ENCODE results near the gene TRIM45.

The TRIM45 gene

GRCh38 chr1:117113199-117113598 is 8.3 kb downstream of the TRIM45 start:
- Histone ChIP-seq H3K4me2 (no peak overlapping the region), H3K36me3 (ENCODE audit: insufficient read depth) (no peaks in the 10 kb centered on the region), H2AFZ (ENCODE audit: low read depth) (no peak overlapping the region), H3K9ac (no peak overlapping the region), H4K20me1 (ENCODE audit: insufficient read depth) (no peaks in the 10 kb centered on the region), H3K27me3 (ENCODE audit: insufficient read depth, low read depth) (no peaks in the 10 kb centered on the region), H3K4me1 (ENCODE audit: low read depth, poor library complexity, severe bottlenecking) (no peaks in the 10 kb centered on the region), H3K27ac (no peak overlapping the region), H3K4me3 (IDR thresholded peaks at IDR 0.05; ENCODE audit: insufficient read depth, low read depth, low read length) (no peak overlapping the region), H3K79me2 (ENCODE audit: insufficient read depth, low read depth) (no peaks in the 10 kb centered on the region)
- TF ChIP-seq CTCF (conservative IDR thresholded peaks at IDR 0.05; ENCODE audit: low read depth, low read length): no peak

- Histone ChIP-seq H4K20me1 (ENCODE audit: insufficient read depth) (no peaks in the 10 kb centered on the region), H3K4me1 (ENCODE audit: low read depth, poor library complexity, severe bottlenecking) (no peaks in the 10 kb centered on the region), H2AFZ (ENCODE audit: low read depth) (no peak overlapping the region), H3K27ac (no peak overlapping the region), H3K4me2 (no peak overlapping the region), H3K79me2 (ENCODE audit: insufficient read depth, low read depth) (no peaks in the 10 kb centered on the region), H3K9ac (no peak overlapping the region), H3K36me3 (ENCODE audit: insufficient read depth) (no peaks in the 10 kb centered on the region), H3K27me3 (ENCODE audit: insufficient read depth, low read depth) (no peaks in the 10 kb centered on the region), H3K4me3 (IDR thresholded peaks at IDR 0.05; ENCODE audit: insufficient read depth, low read depth, low read length) (no peak overlapping the region)
- TF ChIP-seq CTCF (conservative IDR thresholded peaks at IDR 0.05; ENCODE audit: low read depth, low read length): no peak
Measured at GRCh38 chr1:117112047-117112717, 9.4 kb downstream of the TRIM45 start.

GRCh38 chr1:117110774-117111173 is 10.8 kb downstream of the TRIM45 start:
- Histone ChIP-seq H3K4me2 (no peak overlapping the region), H2AFZ (ENCODE audit: low read depth) (no peak overlapping the region), H3K79me2 (ENCODE audit: insufficient read depth, low read depth) (no peaks in the 10 kb centered on the region), H3K36me3 (ENCODE audit: insufficient read depth) (no peaks in the 10 kb centered on the region), H3K27me3 (ENCODE audit: insufficient read depth, low read depth) (no peaks in the 10 kb centered on the region), H3K9ac (no peak overlapping the region), H4K20me1 (ENCODE audit: insufficient read depth) (no peaks in the 10 kb centered on the region), H3K27ac (no peak overlapping the region), H3K4me3 (IDR thresholded peaks at IDR 0.05; ENCODE audit: insufficient read depth, low read depth, low read length) (no peak overlapping the region), H3K4me1 (ENCODE audit: low read depth, poor library complexity, severe bottlenecking) (no peaks in the 10 kb centered on the region)
- no peak for TF ChIP-seq CTCF (conservative IDR thresholded peaks at IDR 0.05; ENCODE audit: low read depth, low read length)

DNA sequence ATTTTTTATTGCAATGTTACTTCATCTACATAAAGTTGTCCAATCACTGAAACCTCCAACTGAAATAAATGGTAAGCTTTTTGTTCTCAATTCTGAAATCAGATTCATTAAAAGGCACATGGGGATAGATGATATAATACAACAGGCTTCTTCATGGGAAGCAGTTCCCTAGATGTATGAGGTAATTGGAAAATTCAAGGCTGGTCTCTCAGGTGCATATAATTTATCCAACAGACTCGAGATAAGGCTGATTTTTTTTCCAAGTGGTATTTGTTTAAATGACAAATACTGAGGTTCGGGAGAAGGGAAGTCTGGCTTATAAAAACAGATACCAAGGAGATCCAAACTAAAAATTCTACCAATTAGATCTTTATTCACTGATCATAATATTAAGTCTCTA is 14.2 kb downstream of the TRIM45 start:
- H3K9ac ChIP-seq: no peak overlapping the region
- H3K4me3 ChIP-seq (IDR thresholded peaks at IDR 0.05; ENCODE audit: insufficient read depth, low read depth, low read length): no peak overlapping the region
- H3K27me3 ChIP-seq (ENCODE audit: insufficient read depth, low read depth): no peaks in the 10 kb centered on the region
- H3K4me2 ChIP-seq: no peak overlapping the region
- no peaks in the 10 kb centered on the region for H3K4me1 ChIP-seq (ENCODE audit: low read depth, poor library complexity, severe bottlenecking)
- no peaks in the 10 kb centered on the region for H4K20me1 ChIP-seq (ENCODE audit: insufficient read depth)
- no peaks in the 10 kb centered on the region for H3K36me3 ChIP-seq (ENCODE audit: insufficient read depth)
- no peak overlapping the region for H2AFZ ChIP-seq (ENCODE audit: low read depth)
- no peak overlapping the region for H3K27ac ChIP-seq
- H3K79me2 ChIP-seq (ENCODE audit: insufficient read depth, low read depth): no peaks in the 10 kb centered on the region
- TF ChIP-seq CTCF (conservative IDR thresholded peaks at IDR 0.05; ENCODE audit: low read depth, low read length): no peak
